CD4-positive, alpha-beta memory T cell (primary cell): ENCODE results near the gene ISL1. TPM values are rescaled to one million over a fixed set of nuclear protein-coding genes. Genes with fewer than 3 reads are reported as not detected.

Experiments
- CTCF ChIA-PET: fragments of 350-600 bp; sonication (Branson Sonifier 250); formaldehyde crosslinking; loops from one replicate; lab custom pipeline; 2021; ENCODE audit warnings: inconsistent platforms; ENCODE audit not compliant: partially characterized antibody; lab: Charles Lee
- POLR2A ChIA-PET: fragments of 350-600 bp; sonication (Branson Sonifier 250); formaldehyde crosslinking; loops from one replicate; lab custom pipeline; 2021; ENCODE audit not compliant: partially characterized antibody; lab: Charles Lee
- DNase-seq, 5 donors: peaks; one replicate each; pipeline versions ENCODE4 v3.0.0 to v3.0.0-alpha.2; 2020 to 2022; ENCODE audit warnings: mixed read lengths in 1 of 5
- H3K27ac ChIP-seq: one replicate; pipeline ENCODE4 v1.7.0; 2013; ENCODE audit warnings: low read depth, low read length
- H3K27me3 ChIP-seq: 2 replicates; pipeline ENCODE4 v1.7.0; 2013; ENCODE audit warnings: mild to moderate bottlenecking, low read length, moderate library complexity; ENCODE audit not compliant: insufficient read depth
- H3K36me3 ChIP-seq: 2 replicates; pipeline ENCODE4 v1.7.0; 2013; ENCODE audit warnings: mild to moderate bottlenecking, low read length, moderate library complexity; ENCODE audit not compliant: insufficient read depth
- H3K4me1 ChIP-seq: 2 replicates; pipeline ENCODE4 v1.7.0; 2013; ENCODE audit warnings: mild to moderate bottlenecking, low read length, moderate library complexity; ENCODE audit not compliant: insufficient read depth
- H3K4me3 ChIP-seq, 2 donors: one replicate each; pipeline ENCODE4 v1.7.0; 2013; ENCODE audit warnings: low read length in 2 of 2, mild to moderate bottlenecking in 1 of 2
- H3K9me3 ChIP-seq, 2 donors: one replicate each; pipeline ENCODE4 v1.7.0; 2013; ENCODE audit warnings: low read length in 2 of 2, control low read depth in 1 of 2; ENCODE audit not compliant: control insufficient read depth in 1 of 2
- H3K27ac Mint-ChIP-seq, 7 donors: one replicate each; pipeline ENCODE4 v1.8.0; 2020 to 2021; ENCODE audit warnings: mixed read lengths in 7 of 7, mild to moderate bottlenecking in 6 of 7, inconsistent platforms in 3 of 7, moderate library complexity in 3 of 7
- H3K27me3 Mint-ChIP-seq, 2 donors: one replicate each; pipeline ENCODE4 v1.8.0; 2020 to 2021; ENCODE audit warnings: mixed read lengths in 2 of 2
- H3K36me3 Mint-ChIP-seq, 2 donors: one replicate each; pipeline ENCODE4 v1.8.0; 2020 to 2021; ENCODE audit warnings: mixed read lengths in 2 of 2, inconsistent platforms in 1 of 2, mild to moderate bottlenecking in 1 of 2
- H3K4me1 Mint-ChIP-seq, 4 donors: one replicate each; pipeline ENCODE4 v1.8.0; 2020 to 2021; ENCODE audit warnings: mixed read lengths in 4 of 4, mild to moderate bottlenecking in 1 of 4
- H3K4me3 Mint-ChIP-seq, 8 donors: one replicate each; pipeline ENCODE4 v1.8.0; 2020 to 2021; ENCODE audit warnings: mixed read lengths in 8 of 8, mild to moderate bottlenecking in 7 of 8, moderate library complexity in 6 of 8, inconsistent platforms in 3 of 8
- H3K9me3 Mint-ChIP-seq, 8 donors: one replicate each; pipeline ENCODE4 v1.8.0; 2020 to 2021; ENCODE audit warnings: mixed read lengths in 8 of 8, mild to moderate bottlenecking in 5 of 8, inconsistent platforms in 3 of 8, moderate library complexity in 1 of 8
- intact Hi-C: fragments of 100-400 bp; cut with micrococcal nuclease; formaldehyde crosslinking; loops from one replicate; pipeline ENCODE4 v1.15.1; 2023
- polyA plus RNA-seq, 2 donors: library from polyadenylated mRNA; unstranded; fragments of 300-500 nt; fragmentation: Illumina TruSeq; gene quantifications; one replicate each; pipeline ENCODE4 v1.2.3, GENCODE V29; 2021
- total RNA-seq, 2 experiments: library from RNA; stranded (reverse); gene quantifications; one replicate each; pipeline ENCODE4 v1.2.3, GENCODE V29; 2021

ISL1 gene
- total and polyA plus RNA-seq, 4 experiments from 2014 or later = not detected

- no peak for DNase-seq
- Histone ChIP-seq H3K4me3 (no peak overlapping the region), H3K27me3 (no peaks in the 10 kb centered on the region), H3K27ac (no peak overlapping the region), H3K36me3 (no peaks in the 10 kb centered on the region), H3K4me1 (no peaks in the 10 kb centered on the region), H3K9me3 (no peaks in the 10 kb centered on the region)
- H3K4me1 Mint-ChIP-seq = no peaks in the 10 kb centered on the region
- H3K4me3 Mint-ChIP-seq = no peak overlapping the region
- no peak overlapping the region for H3K27ac Mint-ChIP-seq
- H3K9me3 Mint-ChIP-seq = peaks cover 0 to 13% (median 0%) of the 10 kb centered on the region in 8 donors
- peaks cover 0 to 3% of the 10 kb centered on the region in 2 donors for H3K27me3 Mint-ChIP-seq
- intact Hi-C loops = no loop called here
- POLR2A ChIA-PET = no interaction called here
- CTCF ChIA-PET = no interaction called here
- H3K36me3 Mint-ChIP-seq = no peaks in the 10 kb centered on the region
Measured at GRCh38 chr5:51411921-51412325, 28.7 kb downstream of the ISL1 start.

- Mint-ChIP-seq H3K4me1 (no peaks in the 10 kb centered on the region), H3K27me3 (peaks cover 0 to 3% of the 10 kb centered on the region in 2 donors), H3K36me3 (no peaks in the 10 kb centered on the region), H3K9me3 (peaks cover 0 to 13% (median under 1%) of the 10 kb centered on the region in 8 donors), H3K27ac (no peak overlapping the region), H3K4me3 (no peak overlapping the region)
- intact Hi-C loops = no loop called here
- Histone ChIP-seq H3K4me1 (no peaks in the 10 kb centered on the region), H3K27me3 (no peaks in the 10 kb centered on the region), H3K36me3 (no peaks in the 10 kb centered on the region), H3K27ac (no peak overlapping the region), H3K4me3 (no peak overlapping the region), H3K9me3 (no peaks in the 10 kb centered on the region)
- ChIA-PET POLR2A (no interaction called here), CTCF (no interaction called here)
- no peak for DNase-seq
Measured at GRCh38 chr5:51414516-51414915, 31.3 kb downstream of the ISL1 start.

- Histone ChIP-seq H3K4me3 (no peak overlapping the region), H3K4me1 (no peaks in the 10 kb centered on the region), H3K36me3 (no peaks in the 10 kb centered on the region), H3K9me3 (no peaks in the 10 kb centered on the region), H3K27me3 (no peaks in the 10 kb centered on the region), H3K27ac (no peak overlapping the region)
- ChIA-PET CTCF (no interaction called here), POLR2A (no interaction called here)
- H3K27ac Mint-ChIP-seq = no peak overlapping the region
- H3K36me3 Mint-ChIP-seq = no peaks in the 10 kb centered on the region
- peaks cover 0 to 6% (median 0%) of the 10 kb centered on the region in 8 donors for H3K9me3 Mint-ChIP-seq
- DNase-seq = no peak
- intact Hi-C loops = no loop called here
- no peak overlapping the region for H3K4me3 Mint-ChIP-seq
- no peaks in the 10 kb centered on the region for H3K4me1 Mint-ChIP-seq
- H3K27me3 Mint-ChIP-seq = peaks cover 0 to 3% of the 10 kb centered on the region in 2 donors
Measured at GRCh38 chr5:51416149-51416548, 32.9 kb downstream of the ISL1 start.

GRCh38 chr5:51433052-51433710 lies 49.9 kb downstream of the ISL1 start:
- no peak for DNase-seq
- no peak overlapping the region for H3K4me3 Mint-ChIP-seq
- no peaks in the 10 kb centered on the region for H3K4me1 Mint-ChIP-seq
- no peaks in the 10 kb centered on the region for H3K4me1 ChIP-seq
- no peaks in the 10 kb centered on the region for H3K36me3 ChIP-seq
- H3K27ac ChIP-seq = no peak overlapping the region
- H3K9me3 Mint-ChIP-seq = peaks cover 0 to 11% (median 2%) of the 10 kb centered on the region in 8 donors
- CTCF ChIA-PET = no interaction called here
- no peaks in the 10 kb centered on the region for H3K27me3 Mint-ChIP-seq
- intact Hi-C loops = no loop called here
- no peaks in the 10 kb centered on the region for H3K36me3 Mint-ChIP-seq
- no peak overlapping the region for H3K27ac Mint-ChIP-seq
- H3K4me3 ChIP-seq = no peak overlapping the region
- no peaks in the 10 kb centered on the region for H3K27me3 ChIP-seq
- POLR2A ChIA-PET = no interaction called here
- H3K9me3 ChIP-seq = no peaks in the 10 kb centered on the region

GRCh38 chr5:51439232-51439631 lies 56.0 kb downstream of the ISL1 start:
- Histone ChIP-seq H3K4me1 (no peaks in the 10 kb centered on the region), H3K27ac (no peak overlapping the region), H3K4me3 (no peak overlapping the region), H3K9me3 (no peaks in the 10 kb centered on the region), H3K36me3 (no peaks in the 10 kb centered on the region), H3K27me3 (no peaks in the 10 kb centered on the region)
- intact Hi-C loops = no loop called here
- Mint-ChIP-seq H3K9me3 (peaks cover 0 to 8% (median 5%) of the 10 kb centered on the region in 8 donors), H3K4me3 (no peak overlapping the region), H3K27ac (no peak overlapping the region), H3K27me3 (no peaks in the 10 kb centered on the region), H3K36me3 (no peaks in the 10 kb centered on the region), H3K4me1 (no peaks in the 10 kb centered on the region)
- ChIA-PET CTCF (no interaction called here), POLR2A (no interaction called here)
- DNase-seq = no peak
